HFFc6 (cell line): ENCODE results near the gene PARD3. TPM values are rescaled to one million over a fixed set of nuclear protein-coding genes. Genes with fewer than 3 reads are reported as not detected.

ENCODE experiments used
- DNase-seq: peaks from one replicate; pipeline ENCODE4 v3.0.0-alpha.2; 2018
- H3K27ac Mint-ChIP-seq: 2 replicates; pipeline ENCODE4 v1.8.0; 2020; ENCODE audit warnings: mild to moderate bottlenecking, mixed read lengths
- H3K27me3 Mint-ChIP-seq: 2 replicates; pipeline ENCODE4 v1.8.0; 2021; ENCODE audit warnings: mild to moderate bottlenecking, moderate library complexity, mixed read lengths; ENCODE audit not compliant: insufficient read depth
- H3K36me3 Mint-ChIP-seq: 2 replicates; pipeline ENCODE4 v1.8.0; 2021; ENCODE audit warnings: low read depth, mixed read lengths
- H3K4me1 Mint-ChIP-seq: 2 replicates; pipeline ENCODE4 v1.8.0; 2020; ENCODE audit warnings: low read depth, mixed read lengths
- H3K4me3 Mint-ChIP-seq: 2 replicates; pipeline ENCODE4 v1.8.0; 2020; ENCODE audit warnings: mild to moderate bottlenecking, moderate library complexity, mixed read lengths
- H3K9me3 Mint-ChIP-seq: 2 replicates; pipeline ENCODE4 v1.8.0; 2020; ENCODE audit warnings: mild to moderate bottlenecking, mixed read lengths
- CTCF ChIP-seq: fragments of 200-600 bp; sonication (generic); IDR thresholded peaks from 2 replicates; pipeline ENCODE4 v1.5.0; 2021; ENCODE audit warnings: antibody characterized with exemption, mild to moderate bottlenecking
- total RNA-seq, 6 experiments: library from RNA; stranded (reverse); fragmentation: NEBNext Ultra II Directional; extraction: Animal tissue kit (Norgen Biotek cat#: 25700); gene quantifications; 2 replicates in 1 of 6; 3 replicates in 5 of 6; pipeline ENCODE4 v1.2.3, GENCODE V29; 2021

Gene PARD3
- total RNA-seq, 6 experiments from 2014 or later = 19.9 to 24.3 (median 23.1) TPM

GRCh38 chr10:34626158-34626880 lies 188.8 kb downstream of the PARD3 start:
- H3K27me3 Mint-ChIP-seq = no peaks in the 10 kb centered on the region; the same call in 1 of the 2 replicates
- no peak overlapping the region for H3K27ac Mint-ChIP-seq
- DNase-seq = no peak
- no peak overlapping the region for H3K4me3 Mint-ChIP-seq
- H3K9me3 Mint-ChIP-seq = no peaks in the 10 kb centered on the region
- H3K36me3 Mint-ChIP-seq = no peaks in the 10 kb centered on the region
- no peak for TF ChIP-seq CTCF
- peaks cover 15% of the 10 kb centered on the region for H3K4me1 Mint-ChIP-seq

- H3K4me1 Mint-ChIP-seq = peaks cover 15% of the 10 kb centered on the region
- no peak for TF ChIP-seq CTCF
- DNase-seq = no peak
- H3K36me3 Mint-ChIP-seq = no peaks in the 10 kb centered on the region
- H3K9me3 Mint-ChIP-seq = no peaks in the 10 kb centered on the region
- H3K27me3 Mint-ChIP-seq = no peaks in the 10 kb centered on the region; the same call in 1 of the 2 replicates
- H3K4me3 Mint-ChIP-seq = no peak overlapping the region
- H3K27ac Mint-ChIP-seq = no peak overlapping the region
Measured at GRCh38 chr10:34624323-34625153, 190.6 kb downstream of the PARD3 start.

DNA sequence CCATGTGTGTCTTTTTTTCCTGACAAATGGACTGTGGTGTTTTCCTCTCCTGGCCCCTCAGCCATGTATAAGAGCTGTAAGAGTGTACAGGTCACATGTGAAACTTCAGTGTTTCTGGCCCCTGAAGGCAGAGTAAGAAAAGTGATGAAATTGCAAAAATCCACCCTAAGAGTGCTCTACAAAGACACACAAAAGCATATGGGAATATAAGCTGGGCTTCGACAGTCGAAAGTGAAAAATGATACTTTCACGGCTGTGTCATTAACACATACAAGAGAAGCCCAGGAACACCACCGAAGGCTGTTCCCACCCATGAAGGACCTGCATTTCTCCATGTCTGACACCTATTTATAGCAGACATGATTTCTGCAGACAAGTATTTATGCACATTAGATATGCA lies 192.2 kb downstream of the PARD3 start:
- no peak for TF ChIP-seq CTCF
- Mint-ChIP-seq H3K27ac (no peak overlapping the region), H3K27me3 (no peaks in the 10 kb centered on the region), H3K4me3 (no peak overlapping the region), H3K4me1 (peaks cover 10% of the 10 kb centered on the region), H3K36me3 (no peaks in the 10 kb centered on the region), H3K9me3 (no peaks in the 10 kb centered on the region)
- no peak for DNase-seq

GRCh38 chr10:34618611-34619010 lies 196.5 kb downstream of the PARD3 start:
- Mint-ChIP-seq H3K4me3 (no peak overlapping the region), H3K36me3 (no peaks in the 10 kb centered on the region), H3K27me3 (no peaks in the 10 kb centered on the region), H3K4me1 (no peaks in the 10 kb centered on the region), H3K9me3 (no peaks in the 10 kb centered on the region), H3K27ac (no peak overlapping the region)
- DNase-seq = no peak
- no peak for TF ChIP-seq CTCF

DNA sequence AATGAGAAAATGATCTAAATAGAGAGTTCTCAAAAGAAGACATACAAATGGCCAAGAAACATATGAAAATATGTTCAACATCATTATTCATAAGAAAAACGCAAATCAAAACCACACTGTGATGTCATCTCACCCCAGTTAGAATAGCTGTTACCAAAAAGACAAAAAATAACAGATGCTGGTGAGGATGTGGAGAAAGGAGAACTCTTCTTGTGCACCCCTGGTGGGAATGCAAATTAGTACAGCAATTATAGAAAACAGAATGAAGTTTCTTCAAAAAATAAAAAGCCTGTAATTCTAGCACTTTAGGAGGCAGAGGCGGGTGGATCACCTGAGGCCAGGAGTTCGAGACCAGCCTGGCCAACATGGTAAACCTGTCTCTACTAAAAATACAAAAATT lies 199.3 kb downstream of the PARD3 start:
- no peaks in the 10 kb centered on the region for H3K36me3 Mint-ChIP-seq
- H3K4me1 Mint-ChIP-seq = peaks cover 6% of the 10 kb centered on the region
- no peak overlapping the region for H3K4me3 Mint-ChIP-seq
- no peak for DNase-seq
- no peaks in the 10 kb centered on the region for H3K27me3 Mint-ChIP-seq
- no peak for TF ChIP-seq CTCF
- no peak overlapping the region for H3K27ac Mint-ChIP-seq
- H3K9me3 Mint-ChIP-seq = no peaks in the 10 kb centered on the region
